ENCODE data around the gene PI4KA.

GRCh38 chr22:20857247-20857643, 1.4 kb downstream of the PI4KA start:
- no peak for TF ChIP-seq CTCF (IDR thresholded peaks at IDR 0.05)
- no peak for TF ChIP-seq POLR2A (IDR thresholded peaks at IDR 0.05)
